Measurements from ENCODE around the gene ATXN1. TPM values are rescaled to one million over a fixed set of nuclear protein-coding genes. Genes with fewer than 3 reads are reported as not detected.
A peak's percentile ranks its signal among the peaks of the same experiment; 100 is the strongest.

ATXN1 gene
- polyA plus RNA-seq, 4 donors, result 4.6 to 16.5 (median 5.9) TPM

DNA sequence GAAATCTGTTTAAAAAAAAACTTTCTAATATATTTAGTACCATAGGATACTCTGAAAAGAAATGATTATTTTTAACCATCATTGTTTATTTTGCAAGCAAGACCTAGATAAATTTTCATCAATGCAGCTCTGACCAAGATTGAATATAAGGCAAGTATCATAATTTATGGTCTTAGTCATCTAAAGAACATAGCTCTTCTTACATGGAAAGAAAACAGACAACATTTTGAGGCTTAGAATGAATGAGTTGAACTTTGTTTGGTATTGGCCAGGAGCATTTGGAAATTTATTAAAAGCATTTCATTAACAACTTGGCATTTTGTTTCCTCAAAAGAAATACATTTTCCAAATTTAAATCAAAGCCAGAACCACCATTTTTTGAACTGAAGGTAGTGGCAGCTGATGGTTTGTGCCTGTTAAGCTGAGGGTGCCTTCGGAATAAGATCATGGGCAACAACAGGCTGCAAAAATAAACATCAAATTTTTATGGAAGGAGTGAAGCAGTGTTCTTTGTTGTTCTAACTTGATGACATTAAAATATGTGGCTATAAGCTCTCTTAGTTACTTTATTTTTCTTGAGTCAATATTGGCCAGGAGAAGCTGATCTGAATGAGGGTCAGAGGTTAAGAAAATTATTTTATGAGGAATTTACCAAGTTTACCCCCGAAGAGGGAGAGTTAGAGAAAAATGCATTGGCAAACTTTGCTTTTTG, 6.7 kb upstream of the ATXN1 start:
- H3K9me3 ChIP-seq (ENCODE audit: control insufficient read depth in 2 of 2, insufficient read depth in 1 of 2, low read depth in 1 of 2, low read length in 1 of 2), result no peaks in the 10 kb centered on the region
- H3K4me1 ChIP-seq (ENCODE audit: control insufficient read depth in 3 of 3, insufficient read depth in 2 of 3, low read depth in 1 of 3, low read length in 2 of 3), result peaks cover 0 to 8% (median 0%) of the 10 kb centered on the region in 3 donors
- peaks cover 0 to 3% (median 0%) of the 10 kb centered on the region in 3 donors for H3K36me3 ChIP-seq (ENCODE audit: control insufficient read depth in 3 of 3, insufficient read depth in 2 of 3, low read depth in 1 of 3, low read length in 3 of 3)
- no peak overlapping the region for H3K4me3 ChIP-seq (ENCODE audit: low read depth in 1 of 3, low read length in 3 of 3)
- no peaks in the 10 kb centered on the region for H3K27me3 ChIP-seq (ENCODE audit: control insufficient read depth in 3 of 3, insufficient read depth in 3 of 3, low read length in 3 of 3)
- H3K27ac ChIP-seq (ENCODE audit: low read depth in 1 of 3, low read length in 2 of 3), result no peak overlapping the region
- 62 to 70% (median 66%) methylated on average over 2 of the region's 2 CpGs for WGBS, 3 donors
- FAIRE-seq (no peak), DNase-seq (no peak)

DNA sequence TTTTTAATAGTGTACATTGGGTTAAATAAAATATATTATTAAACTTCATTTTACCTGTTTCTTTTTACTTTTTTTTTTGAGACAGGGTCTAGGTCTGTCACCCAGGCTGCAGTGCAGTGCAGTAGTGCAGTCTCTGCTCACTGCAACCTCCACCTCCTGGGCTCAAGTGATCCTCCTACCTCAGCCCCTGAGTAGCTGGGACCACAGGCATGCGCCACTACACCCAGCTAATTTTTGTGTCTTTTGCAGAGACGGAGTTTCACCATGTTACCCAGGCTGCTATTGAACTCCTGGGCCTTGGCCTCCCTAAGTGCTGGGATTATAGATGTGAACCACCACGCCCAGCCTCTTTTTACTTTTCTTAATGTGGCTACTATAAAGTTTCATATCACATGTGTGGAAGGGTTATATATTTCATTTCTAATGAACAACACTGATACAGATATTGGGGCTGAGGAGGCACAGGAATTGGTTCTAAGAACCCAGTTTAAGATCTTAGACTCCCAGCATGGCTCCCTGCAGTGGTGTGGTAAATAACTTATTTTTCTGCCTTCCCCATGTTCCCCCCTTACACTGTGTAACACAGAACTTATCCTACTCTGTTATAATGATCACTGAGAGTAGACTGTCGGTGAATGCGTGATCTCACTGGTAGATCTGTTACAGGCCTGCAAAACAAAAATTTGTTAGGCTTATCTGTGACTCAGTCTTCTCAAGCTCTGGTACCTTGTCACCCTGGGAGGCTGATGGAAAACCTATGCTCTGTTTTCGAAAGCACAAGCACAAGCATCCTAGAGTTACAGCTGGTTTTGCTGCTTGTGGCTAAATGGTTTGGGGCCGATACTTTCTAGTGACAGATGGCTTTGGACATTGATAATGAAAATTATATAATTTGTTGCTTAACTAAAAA, 5.8 kb upstream of the ATXN1 start:
- Histone ChIP-seq H3K36me3 (ENCODE audit: control insufficient read depth in 3 of 3, insufficient read depth in 2 of 3, low read depth in 1 of 3, low read length in 3 of 3) (peaks cover 0 to 3% (median 0%) of the 10 kb centered on the region in 3 donors), H3K9me3 (ENCODE audit: control insufficient read depth in 2 of 2, insufficient read depth in 1 of 2, low read depth in 1 of 2, low read length in 1 of 2) (no peaks in the 10 kb centered on the region), H3K4me3 (ENCODE audit: low read depth in 1 of 3, low read length in 3 of 3) (no peak overlapping the region), H3K4me1 (ENCODE audit: control insufficient read depth in 3 of 3, insufficient read depth in 2 of 3, low read depth in 1 of 3, low read length in 2 of 3) (peaks cover 0 to 8% (median 6%) of the 10 kb centered on the region in 3 donors), H3K27ac (ENCODE audit: low read depth in 1 of 3, low read length in 2 of 3) (no peak overlapping the region), H3K27me3 (ENCODE audit: control insufficient read depth in 3 of 3, insufficient read depth in 3 of 3, low read length in 3 of 3) (no peaks in the 10 kb centered on the region)
- DNase-seq (no peak), FAIRE-seq (no peak)
- 93 to 94% (median 94%) methylated on average over 7 of the region's 7 CpGs for WGBS, 3 donors

DNA sequence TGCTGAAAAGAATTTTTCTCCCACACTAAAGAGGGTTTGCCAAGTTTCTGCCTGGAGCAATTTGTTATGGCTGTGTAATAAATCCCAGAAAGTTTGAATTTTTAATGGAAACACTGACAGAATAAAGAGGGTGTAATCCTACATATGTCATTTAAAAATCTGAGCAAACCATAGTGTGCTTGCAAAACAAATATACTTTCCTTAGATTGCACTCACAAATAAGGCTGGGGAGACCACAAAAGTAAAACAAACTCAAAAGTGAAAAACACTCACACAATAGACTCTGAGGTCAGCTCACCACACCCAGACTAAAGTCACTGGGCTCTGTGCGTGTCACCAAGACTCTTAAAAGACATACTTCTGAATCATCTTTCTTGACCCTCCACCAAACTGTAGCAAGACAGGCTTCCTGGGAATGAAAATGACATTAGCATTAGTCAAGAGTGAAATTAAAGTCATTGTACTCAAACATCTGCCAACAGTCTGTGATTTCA, 4.8 kb upstream of the ATXN1 start:
- WGBS, 3 donors, result 48 to 62% (median 52%) methylated on average over 1 of the region's 1 CpG
- no peak overlapping the region for H3K4me3 ChIP-seq (ENCODE audit: low read depth in 1 of 3, low read length in 3 of 3)
- no peak overlapping the region for H3K27ac ChIP-seq (ENCODE audit: low read depth in 1 of 3, low read length in 2 of 3)
- no peaks in the 10 kb centered on the region for H3K27me3 ChIP-seq (ENCODE audit: control insufficient read depth in 3 of 3, insufficient read depth in 3 of 3, low read length in 3 of 3)
- FAIRE-seq, result no peak
- DNase-seq, result no peak
- H3K36me3 ChIP-seq (ENCODE audit: control insufficient read depth in 3 of 3, insufficient read depth in 2 of 3, low read depth in 1 of 3, low read length in 3 of 3), result peaks cover 0 to 3% (median 0%) of the 10 kb centered on the region in 3 donors
- H3K4me1 ChIP-seq (ENCODE audit: control insufficient read depth in 3 of 3, insufficient read depth in 2 of 3, low read depth in 1 of 3, low read length in 2 of 3), result peaks cover 0 to 8% (median 6%) of the 10 kb centered on the region in 3 donors
- H3K9me3 ChIP-seq (ENCODE audit: control insufficient read depth in 2 of 2, insufficient read depth in 1 of 2, low read depth in 1 of 2, low read length in 1 of 2), result no peaks in the 10 kb centered on the region

DNA sequence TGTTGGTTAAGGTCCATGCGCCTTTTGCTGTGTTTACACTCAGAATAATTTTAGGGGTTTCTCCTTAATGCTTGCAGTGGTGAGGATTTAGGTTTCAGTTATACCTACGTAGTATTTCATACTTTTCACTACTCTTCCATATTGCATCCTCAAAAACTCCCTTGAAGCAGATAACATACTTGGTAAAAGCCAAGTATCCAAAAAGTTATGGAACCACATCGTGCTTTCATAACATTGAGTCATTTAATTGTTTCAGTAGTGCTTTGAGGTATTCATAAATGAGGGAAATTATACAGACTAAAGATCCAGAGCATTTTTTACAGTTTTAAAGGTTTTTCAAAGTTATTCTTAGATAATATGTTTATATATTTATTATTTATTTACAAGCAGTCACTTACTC, 4.0 kb upstream of the ATXN1 start:
- no peak overlapping the region for H3K27ac ChIP-seq (ENCODE audit: low read depth in 1 of 3, low read length in 2 of 3)
- no peak for FAIRE-seq
- DNase-seq, result no peak
- no peak overlapping the region for H3K4me3 ChIP-seq (ENCODE audit: low read depth in 1 of 3, low read length in 3 of 3)
- WGBS, 3 donors, result 88 to 93% (median 90%) methylated on average over 3 of the region's 3 CpGs
- peaks cover 0 to 8% (median 6%) of the 10 kb centered on the region in 3 donors for H3K4me1 ChIP-seq (ENCODE audit: control insufficient read depth in 3 of 3, insufficient read depth in 2 of 3, low read depth in 1 of 3, low read length in 2 of 3)
- H3K9me3 ChIP-seq (ENCODE audit: control insufficient read depth in 2 of 2, insufficient read depth in 1 of 2, low read depth in 1 of 2, low read length in 1 of 2), result no peaks in the 10 kb centered on the region
- H3K36me3 ChIP-seq (ENCODE audit: control insufficient read depth in 3 of 3, insufficient read depth in 2 of 3, low read depth in 1 of 3, low read length in 3 of 3), result peaks cover 0 to 3% (median 0%) of the 10 kb centered on the region in 3 donors
- no peaks in the 10 kb centered on the region for H3K27me3 ChIP-seq (ENCODE audit: control insufficient read depth in 3 of 3, insufficient read depth in 3 of 3, low read length in 3 of 3)

DNA sequence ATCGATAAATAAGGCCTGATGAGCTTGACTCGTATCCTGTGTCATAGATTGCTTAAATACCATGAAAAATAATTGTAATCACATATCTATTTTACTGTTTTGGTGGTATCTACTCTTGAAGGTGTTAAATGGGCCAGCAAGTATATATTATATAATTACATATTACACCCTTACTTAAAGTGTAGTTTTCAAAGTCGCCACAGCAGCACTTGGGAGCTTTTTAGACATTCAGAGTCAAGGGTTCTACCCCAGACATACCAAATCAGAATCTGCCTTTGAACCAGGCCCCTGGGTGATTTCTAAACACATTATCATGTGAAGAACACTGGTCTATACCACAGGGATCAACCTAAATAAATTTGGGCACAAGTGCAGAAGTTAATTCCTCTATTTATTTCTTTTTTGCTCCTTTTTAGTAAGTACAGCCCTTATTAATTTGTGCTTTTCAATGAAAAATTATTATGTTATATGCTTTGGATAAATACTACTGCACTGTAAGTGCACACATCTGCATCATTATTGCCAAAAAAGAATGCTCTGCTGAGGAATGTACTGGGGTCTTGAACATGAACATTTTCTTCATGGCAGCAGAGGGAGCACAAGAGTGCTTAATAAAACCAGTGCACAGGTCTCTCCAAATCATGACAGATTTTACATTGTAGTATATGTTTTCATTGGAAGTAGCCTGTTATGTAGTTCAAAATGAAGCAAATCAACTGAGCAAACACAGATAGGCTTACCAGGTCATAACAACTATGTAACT, 3.1 kb upstream of the ATXN1 start:
- no peak for DNase-seq
- H3K36me3 ChIP-seq (ENCODE audit: control insufficient read depth in 3 of 3, insufficient read depth in 2 of 3, low read depth in 1 of 3, low read length in 3 of 3), result peaks cover 0 to 3% (median 0%) of the 10 kb centered on the region in 3 donors
- peaks cover 0 to 6% (median 5%) of the 10 kb centered on the region in 3 donors for H3K4me1 ChIP-seq (ENCODE audit: control insufficient read depth in 3 of 3, insufficient read depth in 2 of 3, low read depth in 1 of 3, low read length in 2 of 3)
- no peak overlapping the region for H3K27ac ChIP-seq (ENCODE audit: low read depth in 1 of 3, low read length in 2 of 3)
- no peak for FAIRE-seq
- H3K4me3 ChIP-seq (ENCODE audit: low read depth in 1 of 3, low read length in 3 of 3), result no peak overlapping the region
- H3K27me3 ChIP-seq (ENCODE audit: control insufficient read depth in 3 of 3, insufficient read depth in 3 of 3, low read length in 3 of 3), result no peaks in the 10 kb centered on the region
- WGBS, 3 donors, result 50 to 73% (median 58%) methylated on average over 3 of the region's 3 CpGs
- no peaks in the 10 kb centered on the region for H3K9me3 ChIP-seq (ENCODE audit: control insufficient read depth in 2 of 2, insufficient read depth in 1 of 2, low read depth in 1 of 2, low read length in 1 of 2)

DNA sequence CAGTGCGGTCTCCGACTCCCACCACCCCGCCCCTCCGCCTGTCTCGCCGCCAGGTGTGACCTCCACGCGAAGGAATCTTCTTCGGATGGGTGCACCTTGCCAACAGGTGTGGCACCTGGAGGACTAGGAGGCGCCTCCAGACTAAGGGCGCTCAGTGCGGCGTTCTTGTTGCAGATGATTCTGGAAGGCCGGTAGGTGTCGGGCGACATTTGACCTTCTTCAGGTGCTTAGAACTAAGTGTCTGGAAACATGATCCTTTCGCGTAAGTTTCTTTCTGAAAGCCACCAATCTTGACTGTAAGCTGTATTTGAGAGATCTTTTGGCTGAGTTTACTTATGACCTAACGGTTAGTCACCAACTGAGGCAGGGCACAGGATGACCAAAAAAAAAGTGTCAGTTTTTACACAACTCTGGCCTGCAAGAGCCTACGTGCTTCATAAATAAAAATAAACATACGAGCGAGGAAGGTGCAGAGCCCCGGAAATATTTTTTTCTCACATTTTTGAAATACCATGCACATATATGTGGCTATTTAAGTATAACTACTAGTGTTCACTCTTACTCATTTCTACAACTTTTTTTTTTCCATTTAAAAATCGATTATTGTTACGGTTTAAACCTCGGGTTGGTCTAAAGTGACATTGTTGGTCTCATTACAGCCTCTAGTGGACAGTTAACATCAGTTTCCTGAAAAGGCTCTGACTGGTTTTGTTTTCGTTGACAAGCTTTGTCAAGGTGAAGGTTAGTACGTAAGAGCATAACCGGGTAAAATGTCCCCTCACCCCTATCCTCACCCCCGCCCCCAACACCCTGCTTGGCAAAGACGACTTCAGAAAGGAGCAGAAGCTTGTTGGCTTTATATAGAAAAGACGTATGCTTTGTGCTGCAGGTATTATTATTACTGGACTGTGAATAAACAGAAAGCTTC, 1.6 kb upstream of the ATXN1 start:
- WGBS, 3 donors, result 0 to 1% (median 1%) methylated on average over 32 of the region's 32 CpGs

DNA sequence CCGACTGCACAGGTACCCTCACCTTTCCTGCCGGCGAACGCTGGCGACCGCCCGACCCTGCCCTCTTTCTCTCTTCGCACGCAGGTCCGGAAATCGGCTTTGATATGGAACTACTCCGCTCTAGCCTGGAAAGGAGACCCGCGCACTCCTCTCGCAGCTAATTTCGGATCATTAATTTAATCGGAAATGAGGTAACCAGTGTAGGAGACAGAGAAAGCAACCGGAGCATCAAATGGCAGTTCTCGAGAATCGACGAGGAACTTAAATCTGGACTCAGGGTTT, 949 bp upstream of the ATXN1 start:
- WGBS, 3 donors, result 0 to 1% (median 1%) methylated on average over 21 of the region's 21 CpGs
- Histone ChIP-seq H3K9me3 (ENCODE audit: control insufficient read depth in 2 of 2, insufficient read depth in 1 of 2, low read depth in 1 of 2, low read length in 1 of 2) (no peaks in the 10 kb centered on the region), H3K27ac (ENCODE audit: low read depth in 1 of 3, low read length in 2 of 3) (peak overlapping the region; percentile 87 to 97 (median 88)), H3K4me1 (ENCODE audit: control insufficient read depth in 3 of 3, insufficient read depth in 2 of 3, low read depth in 1 of 3, low read length in 2 of 3) (peaks cover 0 to 19% (median 7%) of the 10 kb centered on the region in 3 donors), H3K36me3 (ENCODE audit: control insufficient read depth in 3 of 3, insufficient read depth in 2 of 3, low read depth in 1 of 3, low read length in 3 of 3) (peaks cover 0 to 3% (median 0%) of the 10 kb centered on the region in 3 donors), H3K4me3 (ENCODE audit: low read depth in 1 of 3, low read length in 3 of 3) (peak overlapping the region; percentile 80 to 97 (median 94)), H3K27me3 (ENCODE audit: control insufficient read depth in 3 of 3, insufficient read depth in 3 of 3, low read length in 3 of 3) (no peaks in the 10 kb centered on the region)
- no peak for DNase-seq
- FAIRE-seq, result no peak

More for the DNA sequence above, 1.6 kb upstream of the ATXN1 start:
- H3K27ac ChIP-seq (ENCODE audit: low read depth in 1 of 3, low read length in 2 of 3), result peak overlapping the region; percentile 87 to 97 (median 88)
- no peaks in the 10 kb centered on the region for H3K9me3 ChIP-seq (ENCODE audit: control insufficient read depth in 2 of 2, insufficient read depth in 1 of 2, low read depth in 1 of 2, low read length in 1 of 2)
- DNase-seq, result peak; percentile 82 to 83
- H3K36me3 ChIP-seq (ENCODE audit: control insufficient read depth in 3 of 3, insufficient read depth in 2 of 3, low read depth in 1 of 3, low read length in 3 of 3), result peaks cover 0 to 3% (median 0%) of the 10 kb centered on the region in 3 donors
- peaks cover 0 to 19% (median 5%) of the 10 kb centered on the region in 3 donors for H3K4me1 ChIP-seq (ENCODE audit: control insufficient read depth in 3 of 3, insufficient read depth in 2 of 3, low read depth in 1 of 3, low read length in 2 of 3)
- no peak for FAIRE-seq
- peak overlapping the region; percentile 80 to 97 (median 94) for H3K4me3 ChIP-seq (ENCODE audit: low read depth in 1 of 3, low read length in 3 of 3)
- H3K27me3 ChIP-seq (ENCODE audit: control insufficient read depth in 3 of 3, insufficient read depth in 3 of 3, low read length in 3 of 3), result no peaks in the 10 kb centered on the region

Measured in small intestine (tissue), 7 donors.